Measurements from ENCODE around the gene NTNG1.

The NTNG1 gene

DNA sequence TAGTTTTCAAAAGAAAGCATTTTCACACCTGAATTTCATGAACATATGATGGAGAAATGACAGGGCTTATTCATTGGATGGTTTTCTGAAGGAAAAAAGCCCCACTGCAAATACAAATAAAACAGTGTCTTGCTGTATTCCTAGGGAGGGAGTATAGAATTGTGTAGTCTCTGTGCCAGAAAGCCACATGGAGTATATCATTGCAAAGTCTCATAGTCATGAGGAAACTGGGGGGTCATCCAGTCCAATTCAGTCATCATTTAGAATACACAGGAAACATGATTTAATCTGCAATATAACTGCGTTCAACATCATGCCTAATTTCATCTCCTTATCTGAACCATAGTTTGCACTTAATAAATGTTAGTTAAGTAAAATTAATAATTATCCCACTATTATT is 222.3 kb downstream of the NTNG1 start:
- DNase-seq (ENCODE audit: insufficient read length, low spot score) (no peak), FAIRE-seq (no peak)
- TF ChIP-seq POLR2A (IDR thresholded peaks at IDR 0.05; ENCODE audit: low read depth, low read length), result no peak

DNA sequence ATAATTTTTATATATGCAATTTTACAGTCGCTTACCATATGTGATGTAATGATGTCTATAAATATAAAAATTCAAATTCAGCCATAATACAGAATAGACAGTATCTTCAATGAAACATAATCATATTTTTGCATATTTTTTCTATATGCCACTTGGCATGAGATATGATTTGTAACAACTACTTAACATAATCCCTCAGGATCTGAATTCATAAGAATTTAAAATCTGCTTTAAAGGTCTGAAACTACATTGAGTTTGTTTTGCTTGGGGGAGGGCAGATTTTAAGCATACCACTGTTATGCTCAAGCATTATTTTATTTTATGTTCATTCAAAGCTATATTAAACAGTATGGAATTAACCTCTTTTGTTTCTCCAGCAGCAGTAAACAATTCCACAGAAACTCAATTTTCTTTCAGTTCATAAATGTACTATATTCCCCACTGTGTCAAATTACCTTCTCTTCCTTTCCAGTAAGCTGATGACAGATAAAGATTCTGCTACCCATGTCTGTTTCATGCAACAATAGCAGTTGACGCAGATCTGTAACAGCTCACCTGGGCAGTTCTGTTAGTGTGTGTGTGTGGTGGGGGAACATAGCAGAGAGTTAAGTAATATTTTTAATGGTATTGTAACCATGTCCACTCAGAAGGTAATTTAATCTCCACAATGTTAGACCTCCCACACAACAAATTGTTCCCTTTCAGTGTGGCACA is 224.8 kb downstream of the NTNG1 start:
- TF ChIP-seq POLR2A (IDR thresholded peaks at IDR 0.05; ENCODE audit: low read depth, low read length), result no peak
- DNase-seq (ENCODE audit: insufficient read length, low spot score) (no peak), FAIRE-seq (no peak)

DNA sequence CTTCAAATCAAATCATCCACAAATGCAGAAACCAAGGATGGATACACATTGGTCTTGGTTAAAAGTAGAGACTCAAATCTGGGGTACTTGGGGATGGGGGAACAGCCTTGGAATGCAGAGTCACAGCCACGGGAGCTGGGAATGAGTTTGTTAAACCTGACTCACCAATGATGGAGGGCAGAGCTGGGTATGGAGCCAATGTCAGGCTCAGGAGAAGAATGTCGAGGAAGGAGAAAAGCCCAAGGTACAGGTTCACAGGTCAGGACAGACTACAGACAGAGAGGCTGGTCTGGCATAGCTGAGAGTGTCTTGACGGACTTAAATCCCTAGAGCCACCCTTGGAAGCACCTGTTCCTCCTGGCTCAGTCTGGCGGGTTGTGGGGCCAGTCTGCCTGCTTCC is 237.6 kb downstream of the NTNG1 start:
- no peak for TF ChIP-seq POLR2A (IDR thresholded peaks at IDR 0.05; ENCODE audit: low read depth, low read length)
- FAIRE-seq (no peak), DNase-seq (ENCODE audit: insufficient read length, low spot score) (no peak)

DNA sequence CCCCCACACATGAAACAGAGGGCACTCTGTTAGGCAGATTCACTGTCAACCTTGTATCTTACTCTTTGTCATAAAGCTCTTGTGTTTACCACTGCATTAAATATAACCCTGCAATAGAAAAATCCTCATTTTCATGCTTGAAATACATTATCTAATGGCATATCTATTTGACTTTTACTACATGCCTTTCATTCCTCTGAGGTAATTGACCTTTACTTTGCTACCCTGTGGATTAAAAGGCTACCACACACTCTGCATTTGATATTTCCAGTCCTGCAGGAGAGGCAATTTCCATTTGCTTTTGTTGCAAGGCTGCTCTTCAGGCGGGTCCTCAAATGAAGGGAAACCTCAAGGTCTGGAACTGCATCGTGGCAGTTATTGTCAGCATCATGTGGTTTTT is 238.0 kb downstream of the NTNG1 start:
- FAIRE-seq (no peak), DNase-seq (ENCODE audit: insufficient read length, low spot score) (no peak)
- no peak for TF ChIP-seq POLR2A (IDR thresholded peaks at IDR 0.05; ENCODE audit: low read depth, low read length)

DNA sequence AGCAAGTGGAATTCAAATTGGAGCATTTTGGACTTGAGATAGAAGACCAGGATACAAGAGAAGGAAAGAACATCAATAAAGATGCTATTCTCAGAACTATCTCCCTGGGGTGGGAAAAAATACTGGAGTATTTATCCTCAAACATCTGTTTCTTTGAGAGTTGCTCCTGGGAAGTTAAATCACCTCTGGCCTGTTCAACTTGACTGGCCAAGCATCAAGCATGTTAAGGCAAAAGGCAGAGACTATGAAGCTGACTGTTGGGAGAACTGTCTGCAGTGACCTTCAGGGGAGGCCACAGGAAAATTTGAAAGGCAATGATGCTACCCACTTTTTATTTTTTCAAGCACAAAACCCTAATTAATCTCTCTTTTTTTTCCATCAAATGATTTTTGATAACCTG is 239.0 kb downstream of the NTNG1 start:
- FAIRE-seq (no peak), DNase-seq (ENCODE audit: insufficient read length, low spot score) (no peak)
- TF ChIP-seq POLR2A (IDR thresholded peaks at IDR 0.05; ENCODE audit: low read depth, low read length), result no peak

DNA sequence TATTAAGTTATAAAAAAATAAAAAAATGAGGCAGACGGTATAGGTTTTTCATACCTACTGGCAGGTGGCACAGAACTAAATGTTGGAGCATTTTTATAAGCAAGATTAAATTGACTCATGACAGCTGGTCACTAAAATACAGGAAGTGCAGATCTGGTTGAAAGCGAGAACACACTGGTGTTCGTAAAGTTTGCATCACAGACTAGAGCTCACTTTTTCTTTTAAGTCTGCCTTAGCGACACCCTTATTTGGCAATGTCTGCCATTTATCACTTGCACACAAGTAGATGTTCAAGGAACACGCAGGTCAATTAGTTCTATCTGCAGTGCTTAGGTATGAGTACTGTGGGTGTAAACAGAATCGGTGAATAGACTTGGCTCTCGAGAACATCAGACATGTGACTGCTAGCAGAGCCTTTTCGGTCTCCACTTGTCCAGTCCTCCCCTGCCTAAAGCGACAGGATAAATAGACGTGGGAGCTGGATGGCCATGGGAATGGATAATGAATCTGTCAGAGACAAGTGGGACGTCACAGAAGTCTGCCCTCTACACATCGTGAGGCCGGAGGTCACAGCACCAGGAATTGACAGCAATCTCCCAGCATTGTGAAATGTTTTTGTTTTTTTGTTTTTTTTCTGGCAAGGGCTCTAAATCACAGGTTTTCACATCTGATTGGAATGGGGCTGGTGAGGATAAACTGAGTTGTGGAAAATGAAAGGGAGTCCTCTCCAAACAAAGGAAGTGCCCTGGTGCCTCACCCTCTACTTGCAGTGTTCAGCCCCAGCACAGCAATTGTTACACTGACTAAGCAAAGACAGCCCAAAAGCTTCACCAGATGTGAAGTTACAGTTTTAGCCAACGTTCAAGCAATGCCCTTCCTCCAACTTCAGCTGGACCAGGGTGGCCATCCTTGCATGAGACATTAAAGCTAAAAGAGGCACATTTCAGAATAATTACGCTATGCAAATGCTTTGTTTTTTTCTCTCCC is 248.9 kb downstream of the NTNG1 start:
- no peak for FAIRE-seq
- DNase-seq (ENCODE audit: insufficient read length, low spot score), result no peak
- no peak for TF ChIP-seq POLR2A (IDR thresholded peaks at IDR 0.05; ENCODE audit: low read depth, low read length)

DNA sequence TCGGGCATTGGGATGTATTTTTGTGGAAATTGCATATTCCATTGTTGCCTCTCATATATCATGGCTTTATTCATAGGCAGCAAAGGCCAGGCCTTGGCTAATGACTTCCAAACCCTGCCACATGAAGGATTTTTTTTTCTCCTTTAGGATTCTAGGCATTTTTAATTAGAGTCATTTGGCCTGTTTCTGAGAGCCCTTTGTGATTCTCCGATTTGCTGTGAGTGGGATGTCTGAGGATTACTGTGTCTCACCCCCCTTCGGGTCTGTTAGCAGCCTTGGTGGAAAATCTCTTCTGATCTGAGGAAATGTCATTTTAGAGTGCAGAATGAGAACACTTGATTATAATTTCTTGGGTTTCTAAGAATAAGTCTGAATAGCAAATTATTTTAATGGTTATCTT is 253.5 kb downstream of the NTNG1 start:
- no peak for TF ChIP-seq POLR2A (IDR thresholded peaks at IDR 0.05; ENCODE audit: low read depth, low read length)
- DNase-seq (ENCODE audit: insufficient read length, low spot score) (no peak), FAIRE-seq (no peak)

DNA sequence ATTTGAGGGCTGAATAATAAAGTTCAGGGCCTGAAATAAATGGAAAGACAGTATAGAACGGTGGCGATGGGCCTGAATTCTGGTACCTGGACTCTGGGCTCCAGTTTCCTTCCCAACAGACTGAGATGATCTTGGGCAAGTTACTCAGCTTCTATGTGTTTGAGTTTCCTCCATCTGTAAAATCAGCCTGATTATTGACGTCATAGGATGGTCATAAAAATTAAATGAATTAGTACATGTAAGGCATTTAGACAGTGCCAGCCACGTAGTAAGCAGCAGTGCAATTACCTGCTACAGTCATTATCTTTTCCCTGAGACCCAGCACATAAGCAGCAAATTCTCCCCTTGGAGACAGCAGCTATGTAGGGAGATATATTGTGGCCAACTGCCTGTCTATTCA is 260.9 kb downstream of the NTNG1 start:
- no peak for TF ChIP-seq POLR2A (IDR thresholded peaks at IDR 0.05; ENCODE audit: low read depth, low read length)
- DNase-seq (ENCODE audit: insufficient read length, low spot score) (no peak), FAIRE-seq (no peak)

DNA sequence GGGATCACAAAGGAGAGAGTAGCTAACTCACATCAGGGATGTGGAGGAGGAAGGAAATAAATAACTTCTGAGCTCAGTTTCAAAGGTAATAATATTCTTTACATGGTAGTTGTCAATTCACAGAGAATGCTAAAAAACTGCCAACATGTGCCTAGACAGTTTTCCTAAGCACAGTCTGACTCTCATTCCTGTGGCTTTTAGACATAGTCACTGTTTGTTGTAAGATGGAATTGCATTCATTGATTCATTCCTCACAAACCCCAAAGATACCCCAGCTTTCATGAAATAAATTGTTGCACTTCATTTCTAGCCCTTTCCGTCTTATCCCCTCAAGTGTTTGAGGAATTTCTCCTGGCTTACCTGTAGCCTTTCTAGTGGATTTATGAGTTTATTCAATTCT is 263.9 kb downstream of the NTNG1 start:
- DNase-seq (ENCODE audit: insufficient read length, low spot score) (no peak), FAIRE-seq (peak; percentile 92)
- TF ChIP-seq POLR2A (IDR thresholded peaks at IDR 0.05; ENCODE audit: low read depth, low read length), result no peak

DNA sequence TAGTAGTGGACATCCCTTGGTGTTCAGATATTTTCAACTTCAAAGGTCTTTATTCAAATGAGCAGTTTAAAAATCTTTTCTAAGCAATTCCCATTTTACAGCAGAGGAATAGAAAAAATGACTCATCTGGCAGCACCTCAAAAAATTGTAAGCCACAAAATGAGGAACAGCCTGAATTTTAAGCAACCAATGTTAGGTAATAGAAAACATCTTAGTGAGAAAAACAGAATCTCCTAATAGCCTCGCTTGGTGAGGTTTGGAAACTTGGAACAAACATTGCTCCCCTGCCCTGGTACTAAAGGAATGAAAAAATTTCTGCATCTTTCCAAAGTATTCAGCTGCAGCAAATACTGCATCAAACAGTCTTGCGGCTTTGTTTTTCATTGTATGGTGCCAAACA is 264.4 kb downstream of the NTNG1 start:
- TF ChIP-seq POLR2A (IDR thresholded peaks at IDR 0.05; ENCODE audit: low read depth, low read length), result no peak
- FAIRE-seq, result peak; percentile 68
- no peak for DNase-seq (ENCODE audit: insufficient read length, low spot score)

DNA sequence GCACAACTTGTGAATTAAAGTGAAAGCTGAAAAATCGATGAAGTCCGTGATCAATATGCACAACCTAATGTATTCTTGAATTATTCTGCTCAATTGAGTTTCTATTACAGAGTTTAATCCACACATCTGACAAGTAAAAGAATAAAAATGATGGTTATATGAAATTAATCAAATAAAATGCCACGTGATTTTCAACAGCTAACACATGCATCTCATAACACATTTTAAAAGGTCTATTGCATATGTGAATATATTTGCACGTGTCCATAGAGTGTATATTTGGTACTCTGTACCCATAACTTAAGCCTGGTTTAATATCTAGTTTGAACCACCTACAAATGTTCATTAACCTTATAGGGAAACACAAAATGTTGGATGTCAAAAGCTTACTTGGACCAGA is 266.2 kb downstream of the NTNG1 start:
- DNase-seq (ENCODE audit: insufficient read length, low spot score) (no peak), FAIRE-seq (no peak)
- no peak for TF ChIP-seq POLR2A (IDR thresholded peaks at IDR 0.05; ENCODE audit: low read depth, low read length)

DNA sequence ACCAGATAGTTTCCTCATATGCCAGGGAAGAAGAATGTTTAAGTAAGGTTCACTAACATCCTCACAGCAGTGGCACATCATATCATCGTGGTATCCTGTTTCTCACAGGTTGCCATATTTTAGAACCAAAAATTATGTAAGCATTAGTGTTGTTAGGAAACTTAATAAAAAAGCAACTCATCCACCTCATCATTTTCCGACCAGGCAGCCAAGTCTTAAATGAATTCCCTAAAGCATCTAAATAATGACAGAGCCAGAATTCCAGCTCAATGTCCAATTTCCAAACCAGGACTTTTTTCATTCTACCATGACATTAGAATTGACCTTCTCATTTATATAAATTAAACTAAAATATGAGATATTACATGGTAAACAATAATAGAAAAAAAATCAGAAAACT is 272.7 kb downstream of the NTNG1 start:
- no peak for TF ChIP-seq POLR2A (IDR thresholded peaks at IDR 0.05; ENCODE audit: low read depth, low read length)
- FAIRE-seq (no peak), DNase-seq (ENCODE audit: insufficient read length, low spot score) (no peak)

DNA sequence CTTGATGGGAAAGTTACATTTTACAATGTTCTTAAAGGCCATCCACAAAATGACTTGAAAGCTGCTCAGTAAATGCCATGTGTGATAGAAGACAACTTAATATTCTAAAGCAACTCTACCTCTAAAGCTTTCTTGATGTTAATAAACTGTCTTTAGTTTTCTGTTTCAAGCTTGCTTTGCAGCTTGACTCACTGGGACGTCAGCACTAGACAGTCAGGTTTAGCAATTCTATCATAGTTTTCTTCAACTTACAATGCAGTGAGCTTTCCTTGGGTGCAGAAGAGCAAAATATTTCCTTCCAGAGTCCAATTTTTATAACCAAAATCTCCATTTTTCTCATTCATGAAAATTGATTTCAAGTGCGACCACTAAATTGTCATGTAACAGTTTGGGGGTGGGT is 273.1 kb downstream of the NTNG1 start:
- FAIRE-seq (no peak), DNase-seq (ENCODE audit: insufficient read length, low spot score) (no peak)
- TF ChIP-seq POLR2A (IDR thresholded peaks at IDR 0.05; ENCODE audit: low read depth, low read length), result no peak

DNA sequence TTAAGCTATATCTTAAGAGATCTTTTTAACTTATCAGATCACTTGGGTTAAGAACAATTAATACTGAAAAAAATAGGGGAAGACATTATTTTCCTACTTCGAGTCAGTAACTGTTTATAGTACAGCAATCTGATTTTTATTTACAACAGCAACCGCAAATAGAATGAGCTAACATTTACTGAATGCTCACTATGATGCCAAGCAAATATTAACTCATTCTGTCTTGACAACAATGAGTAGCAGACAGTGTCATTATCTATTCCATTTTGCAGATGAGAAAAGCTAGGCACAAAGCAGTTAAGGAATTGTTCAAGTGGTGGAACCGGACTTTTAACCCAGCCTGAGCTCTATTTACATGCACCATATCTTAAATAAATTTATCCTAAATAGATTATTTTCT is 273.7 kb downstream of the NTNG1 start:
- TF ChIP-seq POLR2A (IDR thresholded peaks at IDR 0.05; ENCODE audit: low read depth, low read length), result no peak
- no peak for FAIRE-seq
- no peak for DNase-seq (ENCODE audit: insufficient read length, low spot score)

DNA sequence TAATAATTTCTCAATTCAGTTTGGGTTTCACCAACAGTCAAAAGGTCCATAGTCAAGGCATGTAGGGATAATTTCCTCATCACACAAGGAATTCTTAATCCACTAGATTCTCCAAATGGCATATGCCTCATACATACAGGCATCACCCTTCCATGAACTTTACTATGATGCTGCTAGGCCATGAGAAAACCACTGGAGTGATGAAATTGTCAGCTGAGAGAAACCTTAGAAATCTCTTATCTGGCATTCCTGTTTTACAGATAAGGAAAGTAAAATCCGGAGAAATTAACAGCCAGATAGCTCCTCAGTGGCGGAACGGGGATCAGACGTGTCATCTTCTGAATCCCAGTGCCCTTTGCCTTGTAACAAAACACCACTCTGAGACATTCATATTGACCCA is 274.4 kb downstream of the NTNG1 start:
- FAIRE-seq, result no peak
- no peak for TF ChIP-seq POLR2A (IDR thresholded peaks at IDR 0.05; ENCODE audit: low read depth, low read length)
- DNase-seq (ENCODE audit: insufficient read length, low spot score), result no peak

Data from H54 (cell line).